Liver (tissue), 9 donors: Measurements from ENCODE around the gene TRIM15. TPM values are rescaled to one million over a fixed set of nuclear protein-coding genes. Genes with fewer than 3 reads are reported as not detected.

Experiments
- DNase-seq: peaks from one replicate; pipeline ENCODE4 v3.0.0-alpha.2; 2017; ENCODE audit warnings: low spot score
- H3K27ac ChIP-seq, 2 donors: one replicate each; pipeline ENCODE4 v1.7.0; 2013; ENCODE audit warnings: inconsistent platforms in 2 of 2, low read length in 2 of 2, control low read depth in 1 of 2, low read depth in 1 of 2, mild to moderate bottlenecking in 1 of 2
- H3K27me3 ChIP-seq, 4 donors: one replicate each; pipeline versions ENCODE4 v1.6.1 to v1.7.0; 2013; ENCODE audit warnings: low read length in 3 of 4, inconsistent platforms in 1 of 4, mild to moderate bottlenecking in 1 of 4, moderate library complexity in 1 of 4; ENCODE audit not compliant: control insufficient read depth in 4 of 4, insufficient read depth in 4 of 4
- H3K36me3 ChIP-seq, 4 donors: one replicate each; pipeline versions ENCODE4 v1.6.1 to v1.7.0; 2013; ENCODE audit warnings: low read length in 3 of 4, mild to moderate bottlenecking in 3 of 4, low read depth in 1 of 4, moderate library complexity in 1 of 4; ENCODE audit not compliant: control insufficient read depth in 4 of 4, insufficient read depth in 3 of 4
- H3K4me1 ChIP-seq, 4 donors: one replicate each; pipeline versions ENCODE4 v1.6.1 to v1.7.0; 2013; ENCODE audit warnings: low read length in 3 of 4, mild to moderate bottlenecking in 3 of 4, moderate library complexity in 1 of 4; ENCODE audit not compliant: control insufficient read depth in 4 of 4, insufficient read depth in 4 of 4
- H3K4me3 ChIP-seq, 3 donors: one replicate each; pipeline versions ENCODE4 v1.6.1 to v1.7.0; 2013; ENCODE audit warnings: low read length in 3 of 3, control low read depth in 1 of 3, low read depth in 1 of 3, mild to moderate bottlenecking in 1 of 3
- H3K9ac ChIP-seq, 2 donors: one replicate each; pipeline ENCODE4 v1.7.0; 2013; ENCODE audit warnings: low read length in 2 of 2, mild to moderate bottlenecking in 2 of 2, moderate library complexity in 2 of 2, control low read depth in 1 of 2, low read depth in 1 of 2
- H3K9me3 ChIP-seq, 4 donors: one replicate each; pipeline versions ENCODE4 v1.6.1 to v1.7.0; 2013; ENCODE audit warnings: low read length in 3 of 4; ENCODE audit not compliant: control insufficient read depth in 4 of 4
- ATF3 ChIP-seq: IDR thresholded peaks from 2 replicates; pipeline ENCODE4 v1.6.1; 2016; ENCODE audit warnings: antibody characterized with exemption
- CTCF ChIP-seq: fragments of 150-350 bp; IDR thresholded peaks from 2 replicates; pipeline ENCODE4 v1.5.1; 2017; ENCODE audit warnings: improper control_type of control experiment, low read depth, low read length; ENCODE audit not compliant: missing input control
- EGR1 ChIP-seq, 2 donors: IDR thresholded peaks; 2 replicates each; pipeline ENCODE4 v1.6.1; 2016 to 2018; ENCODE audit warnings: antibody characterized with exemption in 2 of 2, low read depth in 2 of 2
- FOXA1 ChIP-seq: IDR thresholded peaks from 2 replicates; pipeline ENCODE4 v1.6.1; 2016; ENCODE audit warnings: antibody characterized with exemption
- FOXA2 ChIP-seq: IDR thresholded peaks from 2 replicates; pipeline ENCODE4 v1.6.1; 2016; ENCODE audit warnings: antibody characterized with exemption
- GABPA ChIP-seq, 2 donors: IDR thresholded peaks in 1 of 2; conservative IDR thresholded peaks in 1 of 2; 2 replicates each; pipeline ENCODE4 v1.6.1; 2016; ENCODE audit warnings: antibody characterized with exemption in 2 of 2, mild to moderate bottlenecking in 1 of 2, moderate library complexity in 1 of 2
- HNF4A ChIP-seq, 2 donors: conservative IDR thresholded peaks; 2 replicates each; pipeline ENCODE4 v1.6.1; 2016; ENCODE audit warnings: antibody characterized with exemption in 2 of 2, mild to moderate bottlenecking in 2 of 2
- HNF4G ChIP-seq: IDR thresholded peaks from 2 replicates; pipeline ENCODE4 v1.6.1; 2016; ENCODE audit warnings: antibody characterized with exemption
- JUND ChIP-seq, 2 donors: IDR thresholded peaks; 2 replicates each; pipeline ENCODE4 v1.6.1; 2016; ENCODE audit warnings: antibody characterized with exemption in 2 of 2
- MAX ChIP-seq: IDR thresholded peaks from 2 replicates; pipeline ENCODE4 v1.6.1; 2016; ENCODE audit warnings: antibody characterized with exemption
- NR2F2 ChIP-seq: IDR thresholded peaks from 2 replicates; pipeline ENCODE4 v1.6.1; 2016; ENCODE audit warnings: antibody characterized with exemption
- RAD21 ChIP-seq, 2 donors: IDR thresholded peaks; 2 replicates each; pipeline ENCODE4 v1.6.1; 2016; ENCODE audit warnings: antibody characterized with exemption in 2 of 2, mild to moderate bottlenecking in 2 of 2
- REST ChIP-seq: IDR thresholded peaks from 2 replicates; pipeline ENCODE4 v1.6.1; 2016; ENCODE audit warnings: antibody characterized with exemption, mild to moderate bottlenecking
- RXRA ChIP-seq, 2 donors: IDR thresholded peaks; 2 replicates each; pipeline ENCODE4 v1.6.1; 2017 to 2018; ENCODE audit warnings: antibody characterized with exemption in 2 of 2, mild to moderate bottlenecking in 1 of 2
- SP1 ChIP-seq: IDR thresholded peaks from 2 replicates; pipeline ENCODE4 v1.6.1; 2018; ENCODE audit warnings: antibody characterized with exemption, mild to moderate bottlenecking
- TAF1 ChIP-seq: conservative IDR thresholded peaks from 2 replicates; pipeline ENCODE4 v1.6.1; 2016; ENCODE audit warnings: antibody characterized with exemption, mild to moderate bottlenecking
- YY1 ChIP-seq: IDR thresholded peaks from 2 replicates; pipeline ENCODE4 v1.6.1; 2016; ENCODE audit warnings: antibody characterized with exemption, mild to moderate bottlenecking
- ZBTB33 ChIP-seq: IDR thresholded peaks from 2 replicates; pipeline ENCODE4 v1.6.1; 2016; ENCODE audit warnings: antibody characterized with exemption
- WGBS: extraction: QIAGEN DNeasy Blood & Tissue Kit; methylation state at CpG from one replicate; pipeline ENCODE4 v1.1.7; 2013; 5-methylcytosine and 5-hydroxymethylcytosine counted together
- polyA plus RNA-seq, 2 donors: library from polyadenylated mRNA; stranded (reverse) in 1 of 2; unstranded in 1 of 2; fragments of 200-250 nt in 1 of 2; fragments of >200 nt in 1 of 2; fragmentation: Nextera tagmentation in 1 of 2; extraction: Ambion mirVana in 1 of 2; gene quantifications; one replicate each; pipeline versions ENCODE4 v1.2.1 to v1.2.3, GENCODE V29; 2013 to 2015
- total RNA-seq, 2 donors: library from RNA; depleted of rRNA; stranded (reverse); fragments of >200 nt; gene quantifications; one replicate each; pipeline ENCODE4 v1.2.3, GENCODE V29; 2014
- donor health status: healthy.
- donor health status: healthy.
- donor health status: healthy.
- donor health status: healthy.
- donor health status: healthy.

TRIM15 gene
- total and polyA plus RNA-seq, 4 donors: 1.6 to 2.8 (median 1.9) TPM

- TF ChIP-seq REST (no peak), RXRA (IDR thresholded peaks at IDR 0.05) (no peak), EGR1 (IDR thresholded peaks at IDR 0.05; ENCODE audit: low read depth in 2 of 2) (no peak), ZBTB33 (no peak)
Measured at GRCh38 chr6:30130179-30130679, 33.1 kb upstream of the TRIM15 start (continued).

- Histone ChIP-seq H3K4me3 (no peak overlapping the region), H3K27me3 (peaks cover 0 to 21% (median 1%) of the 10 kb centered on the region in 4 donors), H3K9me3 (no peaks in the 10 kb centered on the region), H3K27ac (no peak overlapping the region), H3K9ac (peak overlapping the region in 1 of 2 donors; percentile 21), H3K36me3 (no peaks in the 10 kb centered on the region), H3K4me1 (peaks cover 2 to 7% (median 4%) of the 10 kb centered on the region in 4 donors)
- 28% methylated on average over 16 of the region's 16 CpGs for WGBS
- no peak for TF ChIP-seq FOXA1
- peak; percentile 14 to 26 for TF ChIP-seq HNF4A (conservative IDR thresholded peaks at IDR 0.05)
- peak; percentile 97 for TF ChIP-seq CTCF
- TF ChIP-seq JUND (IDR thresholded peaks at IDR 0.05): no peak
- no peak for TF ChIP-seq EGR1 (IDR thresholded peaks at IDR 0.05; ENCODE audit: low read depth in 2 of 2)
- TF ChIP-seq FOXA2: no peak
- TF ChIP-seq ZBTB33: no peak
- TF ChIP-seq YY1: no peak
- peak; percentile 91 to 96 for TF ChIP-seq RAD21 (IDR thresholded peaks at IDR 0.05)
- TF ChIP-seq REST: no peak
- TF ChIP-seq GABPA (IDR thresholded peaks at IDR 0.05 in 1 of 2, conservative IDR thresholded peaks at IDR 0.05 in 1 of 2): no peak
- no peak for TF ChIP-seq HNF4G
- peak in 1 of 2 donors; percentile 12 for TF ChIP-seq RXRA (IDR thresholded peaks at IDR 0.05)
- no peak for TF ChIP-seq TAF1
- no peak for TF ChIP-seq NR2F2
- TF ChIP-seq SP1: no peak
- TF ChIP-seq ATF3: no peak
- no peak for TF ChIP-seq MAX
- no peak for DNase-seq
Measured at GRCh38 chr6:30130887-30131862, 32.2 kb upstream of the TRIM15 start.
